Right renal cortex interstitium (tissue), 3 donors: ENCODE results near the gene NUDC. TPM values are rescaled to one million over a fixed set of nuclear protein-coding genes. Genes with fewer than 3 reads are reported as not detected.
"Not testable (repeated sequence)": the region's sequence is repeated elsewhere in the genome, so short reads cannot be mapped to it uniquely, and the experiment has no call there.

Source experiments
- DNase-seq, 3 donors: peaks; one replicate each; pipeline ENCODE4 v3.0.0-alpha.2; 2013; ENCODE audit warnings: low read depth in 3 of 3, low spot score in 2 of 3
- polyA plus RNA-seq, 3 donors: library from polyadenylated mRNA; unstranded; fragments of 120-200 nt; gene quantifications; one replicate each; pipeline ENCODE4 v1.2.1, GENCODE V29; 2013; ENCODE audit not compliant: insufficient read length in 3 of 3

Gene NUDC
- polyA plus RNA-seq, result 10 to 100 TPM; 84.6 to 93.0 (median 92.7) TPM

- DNase-seq, result peak; percentile 86 to 94 (median 89)
Observed at GRCh38 chr1:26921540-26922430, at the start of gene NUDC. Gene NUDC, plus strand, starts transcription at chr1:26921743. Its CDS starts 106 bp downstream, at chr1:26921849.

- not testable (repeated sequence) for DNase-seq
Observed at GRCh38 chr1:26873097-26873496, 48.4 kb upstream of the NUDC start.

- no peak for DNase-seq
Observed at GRCh38 chr1:26874896-26875295, 46.6 kb upstream of the NUDC start.

DNA sequence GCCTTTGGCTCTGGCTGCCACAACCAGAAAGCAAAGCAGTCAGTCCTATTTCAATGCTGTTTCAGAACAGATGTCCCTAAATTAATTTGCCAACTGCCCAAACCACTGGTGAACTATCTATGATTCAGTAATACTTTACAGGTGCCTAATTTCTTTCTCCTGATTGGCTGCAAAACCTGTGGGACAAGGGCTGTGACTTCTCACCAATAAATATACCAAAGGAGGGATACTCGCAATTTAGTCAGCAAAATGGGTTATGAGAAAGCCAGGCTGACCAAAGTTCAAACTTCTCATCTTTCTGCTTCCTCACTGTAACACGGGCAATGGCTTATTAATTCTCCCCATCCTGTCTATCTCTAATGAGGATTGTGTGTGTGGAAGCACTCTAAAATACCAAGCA is 44.2 kb upstream of the NUDC start:
- DNase-seq, result no peak

- no peak for DNase-seq
Observed at GRCh38 chr1:26879793-26880192, 41.8 kb upstream of the NUDC start.

GRCh38 chr1:26881611-26882010 is 39.9 kb upstream of the NUDC start:
- DNase-seq, result not testable (repeated sequence)

DNA sequence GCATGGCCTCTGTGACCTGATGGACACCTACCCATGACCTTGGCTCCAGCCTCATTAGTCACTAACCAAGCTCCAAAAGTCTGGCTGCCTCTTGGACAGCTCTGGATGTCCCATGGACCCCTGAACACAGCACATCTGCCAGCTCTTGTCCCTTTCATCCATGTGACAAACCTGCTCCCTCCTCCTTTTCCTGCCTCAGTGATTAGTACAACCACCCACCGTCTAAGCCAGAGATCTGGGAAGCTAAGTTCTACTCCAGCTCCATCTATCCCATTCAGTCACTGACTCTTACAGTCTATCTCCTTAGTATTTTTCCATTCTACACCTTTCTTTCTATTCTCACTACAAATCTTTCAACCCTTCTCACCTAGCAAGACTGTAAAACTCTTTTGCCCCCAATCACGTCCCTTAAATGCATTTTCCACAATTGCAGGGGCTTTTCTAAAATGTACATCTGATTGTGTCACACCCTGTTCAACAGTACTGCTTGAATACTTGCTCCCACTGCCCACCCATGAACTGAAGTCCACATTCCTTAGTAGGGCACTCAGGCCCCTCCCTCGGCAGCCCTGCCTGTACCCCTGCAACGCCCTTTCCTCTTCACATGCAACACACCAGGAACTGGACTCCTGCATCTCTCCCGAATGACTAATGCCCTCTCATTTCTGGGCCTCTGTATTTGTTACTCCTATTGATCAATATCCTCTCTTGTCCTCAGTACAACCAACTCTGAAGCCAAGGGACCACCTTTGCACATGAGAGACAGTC is 38.7 kb upstream of the NUDC start:
- DNase-seq, result no peak

DNA sequence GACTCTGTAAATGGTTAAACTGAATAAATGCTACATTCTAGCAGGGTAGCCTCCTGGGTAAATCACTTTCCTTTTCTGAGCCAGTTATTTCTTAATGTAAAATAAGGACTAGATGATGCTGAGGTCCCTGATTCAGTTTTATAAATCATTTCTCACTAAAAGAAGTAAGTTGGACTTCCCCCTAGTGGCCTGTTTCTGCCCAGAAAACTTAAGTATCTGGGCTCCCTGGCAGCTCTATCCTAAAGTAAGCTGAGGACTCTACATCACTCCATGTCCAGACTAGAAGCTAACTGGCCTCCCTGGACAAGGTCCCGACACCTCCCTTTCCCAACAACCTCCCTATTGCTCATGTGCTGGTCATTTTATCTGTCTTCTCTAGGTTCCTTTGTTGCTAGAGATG is 34.4 kb upstream of the NUDC start:
- DNase-seq, result no peak

DNA sequence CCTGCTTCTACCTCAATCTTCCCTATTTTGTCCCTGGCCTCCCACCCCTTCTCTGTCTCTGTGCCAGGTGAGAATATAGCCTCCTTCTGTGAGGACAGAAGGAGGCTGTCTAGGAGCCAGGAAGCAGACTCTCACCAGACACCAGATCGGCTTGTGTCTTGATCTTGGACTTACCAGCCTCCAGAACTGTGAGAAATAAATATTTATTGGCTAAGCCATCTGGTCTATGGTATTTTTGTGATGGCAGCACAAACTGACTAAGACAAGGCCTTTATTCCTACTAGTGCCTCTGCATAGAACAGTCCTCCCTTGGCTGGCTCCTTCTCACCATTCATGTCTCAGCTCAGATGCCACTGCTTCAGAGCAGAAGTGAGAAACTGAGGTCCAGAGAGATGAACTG is 33.3 kb upstream of the NUDC start:
- no peak for DNase-seq

GRCh38 chr1:26889551-26890466 is 31.7 kb upstream of the NUDC start, which contains the start of gene GPN2:
Gene GPN2, minus strand, starts transcription at chr1:26890283. Its CDS starts 187 bp downstream, at chr1:26890096.
- DNase-seq, result peak in 1 of 3 donors; percentile 76

DNA sequence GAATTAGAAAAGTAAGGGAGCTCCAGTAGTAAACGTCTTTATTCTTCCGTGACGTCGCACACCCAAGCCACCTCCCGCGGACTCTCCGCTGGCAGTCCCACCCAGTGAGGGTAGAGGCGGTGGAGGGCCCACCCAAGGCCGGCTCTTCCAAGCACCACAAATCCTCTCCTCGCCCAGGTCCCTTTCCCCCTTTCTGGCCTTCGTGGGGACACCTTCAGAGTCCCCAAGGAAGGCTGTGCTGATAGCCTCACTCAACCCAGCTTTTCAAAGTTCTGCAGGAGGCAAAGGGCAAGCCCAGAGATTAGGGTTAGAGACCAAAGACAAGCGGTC is 31.1 kb upstream of the NUDC start:
- DNase-seq, result no peak

GRCh38 chr1:26894263-26894662 is 27.3 kb upstream of the NUDC start:
- no peak for DNase-seq

DNA sequence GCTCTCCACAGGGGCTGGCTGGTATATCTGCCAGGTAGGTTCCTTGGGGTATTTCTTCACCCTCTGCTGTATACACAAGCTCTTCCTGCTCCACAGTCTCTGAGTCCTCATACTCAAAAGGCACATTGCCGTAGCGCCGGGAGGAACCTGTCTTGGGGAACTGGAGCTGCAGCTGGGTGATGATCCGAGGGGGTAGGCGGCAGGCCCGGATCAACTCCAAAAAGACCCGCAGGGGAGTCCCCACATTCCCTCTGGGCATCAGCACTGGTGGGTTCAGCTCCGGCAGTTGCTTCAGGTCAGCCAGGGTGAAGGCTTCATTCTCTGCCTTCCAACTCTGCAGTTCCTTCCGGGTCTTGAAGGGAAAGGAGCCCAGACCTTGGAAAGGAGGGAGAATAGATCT is 24.2 kb upstream of the NUDC start:
- DNase-seq, result no peak

DNA sequence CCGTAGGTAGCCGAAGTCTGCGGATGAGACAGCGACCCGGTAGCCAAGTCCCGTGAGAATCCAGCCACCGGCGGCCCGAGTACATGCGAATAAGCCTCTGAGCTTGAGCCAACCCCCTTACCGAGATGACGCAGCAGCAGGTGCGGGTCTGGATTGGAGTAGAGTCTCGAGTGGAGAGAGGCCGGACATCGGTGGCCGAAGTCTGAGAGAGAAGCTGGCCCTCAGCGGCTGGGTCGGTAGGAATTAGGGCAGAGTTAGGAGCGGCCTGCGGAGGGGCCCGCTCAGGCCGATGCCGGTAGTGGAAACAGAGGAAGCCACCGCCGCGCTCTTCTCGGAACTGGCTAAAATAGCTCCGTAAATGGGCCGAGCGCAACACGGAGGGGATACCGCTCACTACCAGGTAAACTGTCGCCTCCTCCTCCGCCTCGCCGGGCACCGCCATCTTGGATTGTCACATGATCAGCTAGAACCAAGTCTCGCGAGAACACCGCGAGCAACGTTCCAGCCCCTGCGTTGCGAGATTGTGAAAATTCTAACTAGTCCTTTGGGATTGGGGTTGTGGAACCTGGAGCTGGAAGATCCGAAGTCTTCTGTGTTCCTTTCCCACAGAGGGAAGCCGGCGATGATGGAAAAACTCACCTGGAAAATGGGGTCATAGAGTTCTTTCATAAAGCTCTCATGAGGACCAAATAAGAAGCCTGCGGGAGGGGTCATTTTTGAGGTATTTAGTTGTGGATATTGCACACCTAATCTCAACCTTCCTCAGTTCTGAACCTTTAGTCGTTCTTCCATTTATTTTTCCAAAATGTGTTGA is 21.3 kb upstream of the NUDC start, which contains the start of gene GPATCH3:
TSS of gene GPATCH3 (minus strand) at position 467 of the 814 bp plus-strand sequence. CDS start at position 442, 25 bp downstream.
- DNase-seq, result peak; percentile 84 to 92 (median 89)

- DNase-seq, result no peak
Observed at GRCh38 chr1:26900815-26901511, 20.6 kb upstream of the NUDC start.

DNA sequence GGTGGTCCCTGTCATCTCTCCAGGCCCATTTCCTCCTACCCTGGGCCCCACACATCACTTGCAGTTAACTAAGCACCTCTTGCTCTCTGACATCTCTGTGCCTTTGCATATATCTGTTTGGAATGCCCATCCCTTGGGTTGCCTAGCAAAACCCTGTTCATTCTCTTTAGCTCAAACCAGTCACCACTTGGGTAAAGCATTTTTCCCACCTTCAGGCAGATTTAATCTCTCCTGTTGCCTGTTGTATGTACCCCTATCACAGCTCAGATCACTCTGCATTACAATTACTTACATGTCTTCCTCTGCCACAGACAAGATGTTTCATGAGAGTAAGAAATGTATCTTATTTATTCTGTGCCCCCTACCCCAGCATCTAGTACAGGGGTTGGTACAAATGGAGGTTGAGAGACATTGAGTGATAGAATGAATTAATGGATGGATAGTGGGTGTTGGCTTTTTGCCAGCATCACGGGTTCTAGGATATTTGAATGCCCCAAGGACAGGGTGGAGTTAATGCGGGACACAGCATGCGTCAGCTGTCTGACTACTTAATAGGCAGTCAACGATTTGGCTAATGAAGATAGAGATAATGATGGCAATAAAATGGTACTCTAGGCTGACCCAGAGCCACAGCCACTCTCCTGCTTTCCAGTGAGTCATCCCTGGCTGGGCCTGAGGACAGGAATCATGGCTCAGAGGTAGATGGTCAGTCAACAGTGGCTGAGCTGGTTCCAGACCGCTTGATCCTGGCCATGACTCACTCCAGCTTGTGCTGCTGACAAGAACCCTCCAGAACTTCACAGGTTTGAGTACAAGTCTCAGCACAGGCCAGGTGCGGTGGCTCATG is 14.2 kb upstream of the NUDC start:
- no peak for DNase-seq

GRCh38 chr1:26909951-26910342 is 11.6 kb upstream of the NUDC start:
- no peak for DNase-seq
